BLaER1 treated with 17β-estradiol and CSF1 and Interleukin-3, amounts not matched to agents 10 nM and 100 nM (cell line): Measurements from ENCODE around the gene ZNF585A.
"Not testable (repeated sequence)": the region's sequence is repeated elsewhere in the genome, so short reads cannot be mapped to it uniquely, and the experiment has no call there.

Experiments used
- H3K27ac ChIP-seq, 11 experiments: shearing (Covaris generic); formaldehyde crosslinking; 2 replicates each; pipeline ENCODE4 v1.8.1; 2022
- H3K27me3 ChIP-seq, 11 experiments: shearing (Covaris generic); formaldehyde crosslinking; 2 replicates each; pipeline ENCODE4 v1.8.1; 2022
- H3K36me3 ChIP-seq, 11 experiments: shearing (Covaris generic); formaldehyde crosslinking; 2 replicates each; pipeline ENCODE4 v1.8.1; 2022
- H3K4me1 ChIP-seq, 10 experiments: shearing (Covaris generic); formaldehyde crosslinking; 2 replicates each; pipeline ENCODE4 v1.8.1; 2022
- H3K4me2 ChIP-seq, 11 experiments: shearing (Covaris generic); formaldehyde crosslinking; 2 replicates each; pipeline ENCODE4 v1.8.1; 2022
- H3K4me3 ChIP-seq, 10 experiments: shearing (Covaris generic); formaldehyde crosslinking; 2 replicates each; pipeline ENCODE4 v1.8.1; 2022
- H3K9ac ChIP-seq, 11 experiments: shearing (Covaris generic); formaldehyde crosslinking; 2 replicates each; pipeline ENCODE4 v1.8.1; 2022
- H3K9me3 ChIP-seq, 11 experiments: shearing (Covaris generic); formaldehyde crosslinking; replicated peaks in 1 of 11; 2 replicates each; pipeline ENCODE4 v1.8.1; 2022
- H4K20me1 ChIP-seq, 11 experiments: shearing (Covaris generic); formaldehyde crosslinking; 2 replicates each; pipeline ENCODE4 v1.8.1; 2022
- Cebpa-rat ChIP-seq, 11 experiments: shearing (Covaris generic); IDR thresholded peaks; 2 replicates each; pipeline ENCODE4 v1.8.1; 2022

The ZNF585A gene

DNA sequence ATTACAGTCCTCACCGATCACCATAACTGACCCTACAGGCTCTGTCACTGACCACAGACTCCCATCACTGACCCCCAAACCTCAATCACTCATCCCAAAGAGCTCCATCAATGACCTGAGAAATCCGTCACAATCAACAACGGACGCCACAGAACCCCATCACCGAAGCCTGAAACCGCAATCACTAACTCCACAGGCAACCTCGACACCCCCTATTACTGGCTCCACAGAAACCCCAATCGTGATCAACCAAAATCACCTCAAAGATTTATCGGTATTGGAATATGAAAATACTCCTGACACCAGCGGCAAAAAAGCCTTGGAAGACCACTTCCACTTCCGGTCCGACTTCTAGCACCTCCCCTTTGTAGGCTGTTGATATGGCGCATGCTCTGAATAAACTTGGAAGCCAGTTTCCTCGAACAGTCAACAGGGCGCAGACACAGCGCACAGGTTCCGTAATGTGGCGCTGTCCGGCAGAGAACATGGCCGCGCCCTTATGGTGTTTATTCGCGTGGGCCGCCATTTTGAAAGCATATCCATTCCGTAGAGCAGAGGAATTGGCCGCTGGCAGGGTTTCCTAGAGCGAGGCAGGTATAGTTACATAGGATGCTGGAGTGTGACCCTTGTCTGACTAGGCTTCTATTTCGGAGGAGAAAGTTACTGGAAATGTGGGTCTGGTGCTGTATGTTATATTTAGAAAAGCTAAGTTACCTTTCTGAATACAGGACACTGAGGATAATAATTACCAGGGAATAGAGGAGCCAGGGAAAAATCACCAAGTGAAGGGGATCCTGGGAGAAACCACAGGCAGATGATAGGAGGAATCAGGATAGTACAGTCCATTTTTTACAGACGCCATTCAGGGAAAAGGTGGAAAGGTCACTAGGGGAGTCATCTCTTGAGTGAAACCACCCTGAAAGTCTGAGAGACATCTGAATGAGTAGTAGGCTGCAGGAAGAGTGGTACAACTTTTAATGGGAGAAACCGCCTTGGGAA is at the start of gene ZNF585A:
Gene ZNF585A, minus strand, starts transcription at position 328 of the 999 bp plus-strand sequence. CDS start 2,785 bp downstream, outside the sequence.
- Histone ChIP-seq H3K4me3 (peak within 1 kb of the TSS; percentile 72 to 85 (median 80)), H3K4me2 (peak within 1 kb of the TSS; percentile 55 to 87 (median 72))

DNA sequence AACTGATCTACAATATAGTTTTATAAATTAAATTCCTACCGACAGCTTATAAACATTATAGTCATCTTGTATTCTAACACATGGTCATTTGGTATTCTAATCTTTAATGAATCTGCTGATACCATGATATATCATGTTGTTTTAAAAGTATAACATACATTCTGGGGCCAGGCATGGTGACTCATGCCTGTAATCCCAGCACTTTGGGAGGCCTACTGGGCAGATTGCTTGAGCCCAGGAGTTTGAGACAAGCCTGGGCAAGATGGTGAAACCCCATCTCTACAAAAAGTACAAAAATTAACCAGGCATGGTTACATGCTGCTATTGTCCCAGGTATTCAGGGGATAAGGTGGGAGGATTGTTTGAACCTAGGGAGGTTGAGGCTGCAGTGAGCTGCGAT is 48.6 kb upstream of the ZNF585A start:
- Histone ChIP-seq H3K9me3 (peaks cover 35 to 71% (median 58%) of the 10 kb centered on the region in 11 experiments), H3K4me3 (no peak overlapping the region), H3K27me3 (no peaks in the 10 kb centered on the region), H3K9ac (no peak overlapping the region), H3K36me3 (peaks cover 65 to 72% (median 70%) of the 10 kb centered on the region in 11 experiments), H3K27ac (no peak overlapping the region), H3K4me1 (peaks cover 10 to 19% (median 16%) of the 10 kb centered on the region in 10 experiments), H4K20me1 (no peaks in the 10 kb centered on the region), H3K4me2 (no peak overlapping the region)
- TF ChIP-seq Cebpa-rat (IDR thresholded peaks at IDR 0.05), result no peak

More for the DNA sequence above, at the start of gene ZNF585A:
- Histone ChIP-seq H3K27me3 (no peaks in the 10 kb centered on the region), H3K9me3 (peaks cover 40 to 87% (median 65%) of the 10 kb centered on the region in 11 experiments), H3K36me3 (peaks cover 29 to 38% (median 30%) of the 10 kb centered on the region in 11 experiments), H3K27ac (peak within 1 kb of the TSS; percentile 66 to 82 (median 78); a peak in 21 of 22 replicates), H4K20me1 (no peaks in the 10 kb centered on the region), H3K9ac (peak within 1 kb of the TSS; percentile 73 to 85 (median 82)), H3K4me1 (peaks cover 0 to 8% (median 6%) of the 10 kb centered on the region in 10 experiments; a peak in 11 of 20 replicates)
- no peak for TF ChIP-seq Cebpa-rat (IDR thresholded peaks at IDR 0.05)

DNA sequence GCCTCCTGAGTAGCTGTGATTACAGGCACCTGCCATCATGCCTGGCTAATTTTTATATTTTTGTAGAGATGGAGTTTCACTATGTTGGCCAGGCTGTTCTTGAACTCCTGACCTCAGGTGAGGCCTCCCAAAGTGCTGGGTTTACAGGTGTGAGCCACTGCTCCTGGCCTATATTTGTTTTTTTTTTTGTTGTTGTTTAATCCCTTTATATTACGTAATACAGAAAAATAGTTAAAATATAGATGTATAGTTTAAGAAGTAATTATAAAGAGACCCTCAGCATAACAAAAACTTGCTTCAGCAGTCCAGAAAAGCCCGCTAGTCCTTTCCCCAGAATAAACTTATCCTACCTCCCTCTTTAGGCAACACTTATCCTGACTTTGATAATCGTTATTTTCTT is 47.9 kb upstream of the ZNF585A start:
- Histone ChIP-seq H3K27ac (no peak overlapping the region), H3K4me3 (no peak overlapping the region), H3K36me3 (peaks cover 57 to 64% (median 62%) of the 10 kb centered on the region in 11 experiments), H3K4me2 (peak overlapping the region in 1 of 11 experiments; percentile 7; a peak in 1 of 22 replicates), H4K20me1 (no peaks in the 10 kb centered on the region), H3K9me3 (peaks cover 27 to 63% (median 50%) of the 10 kb centered on the region in 11 experiments; a peak in 21 of 22 replicates), H3K27me3 (no peaks in the 10 kb centered on the region), H3K9ac (no peak overlapping the region), H3K4me1 (peaks cover 10 to 19% (median 16%) of the 10 kb centered on the region in 10 experiments)
- peak in 5 of 11 experiments; percentile 25 to 75 (median 44); a peak in 5 of 22 replicates for TF ChIP-seq Cebpa-rat (IDR thresholded peaks at IDR 0.05)

DNA sequence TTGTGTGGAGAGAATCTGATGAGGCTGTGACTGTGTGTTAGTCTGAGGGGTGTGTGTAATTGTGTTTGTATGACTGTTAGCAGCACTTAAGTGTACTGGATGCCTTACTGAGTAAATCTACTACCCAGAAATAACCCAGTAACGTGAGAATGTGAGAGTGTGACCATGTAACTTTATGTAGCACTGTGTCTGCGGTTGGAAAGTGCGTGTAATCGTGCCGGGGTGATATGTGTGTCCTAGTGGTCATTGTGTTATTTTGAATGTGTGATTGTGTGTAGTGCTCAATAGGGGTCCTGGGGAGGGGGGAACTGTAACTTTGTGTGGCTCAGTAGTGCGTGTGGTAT is 46.1 kb upstream of the ZNF585A start:
- Histone ChIP-seq H3K27me3 (no peaks in the 10 kb centered on the region), H3K4me3 (peak overlapping the region; percentile 75 to 91 (median 82)), H3K4me1 (peaks cover 10 to 19% (median 16%) of the 10 kb centered on the region in 10 experiments), H3K9me3 (peaks cover 15 to 45% (median 34%) of the 10 kb centered on the region in 11 experiments; a peak in 20 of 22 replicates), H3K36me3 (peaks cover 42 to 47% (median 45%) of the 10 kb centered on the region in 11 experiments), H3K4me2 (peak overlapping the region; percentile 80 to 97 (median 93)), H3K9ac (peak overlapping the region; percentile 88 to 95 (median 91)), H4K20me1 (no peaks in the 10 kb centered on the region), H3K27ac (peak overlapping the region; percentile 81 to 97 (median 94))
- TF ChIP-seq Cebpa-rat (IDR thresholded peaks at IDR 0.05), result no peak

DNA sequence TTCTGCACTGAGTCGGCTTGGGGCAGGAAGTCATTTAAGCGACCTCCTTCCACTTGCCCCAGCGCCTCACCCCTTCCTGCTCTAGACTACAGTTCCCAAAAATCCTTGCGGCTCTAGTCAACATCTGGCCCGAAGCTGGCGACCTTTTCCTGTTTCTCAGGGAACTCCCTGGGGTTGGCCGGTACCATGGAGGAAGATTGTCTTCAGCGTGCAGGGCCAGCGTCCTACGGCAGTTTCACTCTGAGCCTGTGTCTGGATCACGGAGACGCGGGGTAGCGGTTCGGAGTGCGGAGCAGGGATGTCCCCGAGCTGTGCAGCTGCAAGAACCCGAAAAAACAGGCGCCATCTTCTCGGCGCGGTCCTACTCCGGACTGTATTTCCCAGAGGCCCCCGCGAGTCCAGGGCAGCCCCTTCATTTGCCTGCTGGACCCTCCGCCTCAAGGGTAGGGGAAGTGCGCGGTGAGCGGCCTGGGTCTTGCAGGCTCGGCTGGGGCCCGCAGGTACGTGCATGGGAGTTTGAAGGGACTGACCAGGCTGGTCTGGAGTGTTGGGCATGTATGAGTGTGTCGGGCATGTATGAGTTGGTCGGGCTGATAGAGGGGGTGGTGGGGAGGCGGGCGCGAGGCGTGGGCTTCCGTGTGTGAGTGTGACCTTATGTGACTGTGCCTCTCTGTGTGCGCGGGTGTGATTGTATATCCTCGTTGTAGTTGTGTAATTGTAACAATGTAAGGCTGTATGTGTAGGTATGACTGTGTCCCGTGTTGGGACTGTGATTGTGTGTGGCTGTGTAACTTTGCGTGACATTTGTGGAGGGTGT is 45.5 kb upstream of the ZNF585A start, which contains the start of gene ZNF383:
Gene ZNF383, plus strand, starts transcription at position 440 of the 817 bp plus-strand sequence. CDS start 12,240 bp downstream, outside the sequence.
- Histone ChIP-seq H4K20me1 (no peaks in the 10 kb centered on the region), H3K27me3 (no peaks in the 10 kb centered on the region), H3K9ac (peak within 1 kb of the TSS; percentile 88 to 95 (median 91)), H3K9me3 (peaks cover 15 to 39% (median 28%) of the 10 kb centered on the region in 11 experiments; a peak in 20 of 22 replicates), H3K4me2 (peak within 1 kb of the TSS; percentile 80 to 97 (median 93)), H3K4me3 (peak within 1 kb of the TSS; percentile 75 to 91 (median 82)), H3K4me1 (peaks cover 10 to 19% (median 16%) of the 10 kb centered on the region in 10 experiments), H3K27ac (peak within 1 kb of the TSS; percentile 81 to 97 (median 94)), H3K36me3 (peaks cover 38 to 41% (median 39%) of the 10 kb centered on the region in 11 experiments)
- no peak for TF ChIP-seq Cebpa-rat (IDR thresholded peaks at IDR 0.05)

DNA sequence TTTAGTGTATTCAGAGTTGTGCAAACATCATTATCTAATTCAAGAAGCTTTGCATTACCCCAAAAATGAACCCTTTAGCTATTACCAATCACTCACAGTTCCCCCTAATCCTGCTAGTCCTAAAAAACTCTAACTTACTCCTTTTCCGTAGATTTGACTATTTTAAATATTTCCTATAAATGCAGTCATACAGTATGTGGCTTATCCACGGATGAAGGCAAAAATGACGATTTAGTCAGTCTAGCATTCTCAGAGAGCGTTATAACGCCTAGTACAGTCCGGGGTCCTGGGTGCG is 44.9 kb upstream of the ZNF585A start:
- Histone ChIP-seq H3K27ac (peak overlapping the region; percentile 81 to 97 (median 94)), H3K4me3 (peak overlapping the region; percentile 75 to 91 (median 82)), H3K4me1 (peaks cover 10 to 19% (median 16%) of the 10 kb centered on the region in 10 experiments), H3K4me2 (peak overlapping the region; percentile 56 to 96 (median 79)), H3K27me3 (no peaks in the 10 kb centered on the region), H4K20me1 (no peaks in the 10 kb centered on the region), H3K36me3 (peaks cover 33 to 36% (median 34%) of the 10 kb centered on the region in 11 experiments), H3K9ac (peak overlapping the region; percentile 88 to 95 (median 91)), H3K9me3 (peaks cover 12 to 34% (median 24%) of the 10 kb centered on the region in 11 experiments; a peak in 20 of 22 replicates)
- TF ChIP-seq Cebpa-rat (IDR thresholded peaks at IDR 0.05), result no peak

DNA sequence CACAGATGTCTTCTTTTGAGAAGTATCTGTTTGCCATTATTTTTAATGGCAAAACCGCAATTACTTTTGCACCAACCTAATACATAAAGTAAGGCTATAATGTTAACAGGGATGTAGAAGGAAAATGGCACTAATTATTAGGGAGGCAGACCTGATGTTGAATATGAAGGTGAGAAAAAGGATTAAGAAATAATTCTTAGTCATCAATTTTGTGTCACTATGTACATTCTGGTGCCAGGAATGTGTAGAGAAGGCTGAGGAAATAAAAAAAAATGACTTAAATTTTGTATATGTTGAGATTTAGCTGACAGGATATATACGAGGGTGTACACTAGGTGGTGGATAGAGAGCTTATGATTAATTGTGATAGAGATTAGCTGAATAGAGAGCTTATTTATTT is 25.3 kb upstream of the ZNF585A start:
- Histone ChIP-seq H3K4me1 (no peaks in the 10 kb centered on the region), H3K27me3 (no peaks in the 10 kb centered on the region), H3K27ac (no peak overlapping the region), H3K9ac (no peak overlapping the region), H3K4me3 (no peak overlapping the region), H3K9me3 (peaks cover 62 to 92% (median 77%) of the 10 kb centered on the region in 11 experiments), H4K20me1 (no peaks in the 10 kb centered on the region), H3K4me2 (no peak overlapping the region), H3K36me3 (peaks cover 85 to 99% (median 94%) of the 10 kb centered on the region in 11 experiments)
- TF ChIP-seq Cebpa-rat (IDR thresholded peaks at IDR 0.05), result no peak

DNA sequence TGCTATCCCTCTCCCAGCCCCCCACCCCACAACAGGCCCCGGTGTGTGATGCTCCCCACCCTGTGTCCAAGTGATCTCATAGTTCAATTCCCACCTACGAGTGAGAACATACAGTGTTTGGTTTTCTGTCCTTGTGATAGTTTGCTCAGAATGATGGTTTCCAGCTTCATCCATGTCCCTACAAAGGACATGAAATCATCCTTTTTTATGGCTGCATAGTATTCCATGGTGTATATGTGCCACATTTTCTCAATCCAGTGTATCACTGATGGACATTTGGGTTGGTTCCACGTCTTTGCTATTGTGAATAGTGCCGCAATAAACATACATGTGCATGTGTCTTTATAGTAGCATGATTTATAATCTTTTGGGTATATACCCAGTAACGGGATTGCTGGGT is 24.6 kb upstream of the ZNF585A start:
- not testable (repeated sequence) for H4K20me1 ChIP-seq, H3K4me1 ChIP-seq, H3K4me3 ChIP-seq, H3K27ac ChIP-seq, H3K4me2 ChIP-seq, H3K9ac ChIP-seq, H3K27me3 ChIP-seq
- peaks cover 69 to 92% (median 83%) of the 10 kb centered on the region in 11 experiments for H3K9me3 ChIP-seq
- peaks cover 85 to 99% (median 94%) of the 10 kb centered on the region in 11 experiments for H3K36me3 ChIP-seq

DNA sequence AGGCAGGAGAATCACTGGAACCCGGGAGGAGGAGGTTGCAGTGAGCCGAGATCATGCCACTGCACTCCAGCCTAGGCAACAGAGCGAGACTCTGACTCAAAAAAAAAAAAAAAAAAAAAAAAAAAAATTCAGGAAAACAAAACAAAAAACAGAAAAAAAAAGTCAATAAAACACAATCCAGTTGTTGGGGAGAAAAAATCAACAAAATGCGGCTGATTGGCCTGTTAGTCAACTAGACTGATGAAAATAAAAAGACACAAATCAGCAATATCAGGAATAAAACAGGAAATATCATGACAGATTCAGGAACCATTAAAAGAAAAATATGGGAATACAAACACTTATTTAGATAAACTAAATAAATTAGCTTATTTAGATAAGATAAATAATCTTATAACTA is 22.8 kb upstream of the ZNF585A start:
- not testable (repeated sequence) for H3K4me3 ChIP-seq, H3K4me1 ChIP-seq, H3K9ac ChIP-seq, H3K27ac ChIP-seq, H3K27me3 ChIP-seq, H3K4me2 ChIP-seq, H4K20me1 ChIP-seq
- Histone ChIP-seq H3K9me3 (peaks cover 87 to 100% (median 95%) of the 10 kb centered on the region in 11 experiments), H3K36me3 (peaks cover 91 to 99% (median 97%) of the 10 kb centered on the region in 11 experiments)

DNA sequence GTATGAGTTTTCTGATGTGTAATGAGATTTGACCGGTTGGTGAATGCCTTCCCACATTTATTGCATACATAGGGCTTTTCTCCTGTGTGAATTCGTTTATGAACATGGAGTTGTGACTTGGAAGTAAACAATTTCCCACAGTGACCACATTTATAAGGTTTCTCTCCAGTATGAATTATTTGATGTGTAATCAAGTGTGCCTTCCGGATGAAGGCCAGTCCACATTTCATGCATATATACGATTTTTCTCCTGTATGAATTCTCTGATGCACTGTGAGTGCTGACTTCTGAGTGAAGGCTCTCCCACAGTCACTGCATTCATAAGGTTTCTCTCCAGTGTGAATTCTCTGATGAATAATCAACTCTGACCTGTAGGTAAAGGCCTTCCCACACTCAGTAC is 13.6 kb upstream of the ZNF585A start:
- H3K9me3 ChIP-seq, result peaks cover 90 to 100% (median 98%) of the 10 kb centered on the region in 11 experiments
- not testable (repeated sequence) for H3K4me1 ChIP-seq, H3K9ac ChIP-seq, H4K20me1 ChIP-seq, H3K4me2 ChIP-seq, H3K27ac ChIP-seq, H3K27me3 ChIP-seq
- H3K36me3 ChIP-seq, result peaks cover 79 to 95% (median 89%) of the 10 kb centered on the region in 11 experiments
- H3K4me3 ChIP-seq, result 0 out of 20 replicates have a peak overlapping the region, but pooled peaks of 2 of the 10 experiments have one; percentile 9 to 18
